ENCODE data around the gene RUSC1.

RUSC1 gene

DNA sequence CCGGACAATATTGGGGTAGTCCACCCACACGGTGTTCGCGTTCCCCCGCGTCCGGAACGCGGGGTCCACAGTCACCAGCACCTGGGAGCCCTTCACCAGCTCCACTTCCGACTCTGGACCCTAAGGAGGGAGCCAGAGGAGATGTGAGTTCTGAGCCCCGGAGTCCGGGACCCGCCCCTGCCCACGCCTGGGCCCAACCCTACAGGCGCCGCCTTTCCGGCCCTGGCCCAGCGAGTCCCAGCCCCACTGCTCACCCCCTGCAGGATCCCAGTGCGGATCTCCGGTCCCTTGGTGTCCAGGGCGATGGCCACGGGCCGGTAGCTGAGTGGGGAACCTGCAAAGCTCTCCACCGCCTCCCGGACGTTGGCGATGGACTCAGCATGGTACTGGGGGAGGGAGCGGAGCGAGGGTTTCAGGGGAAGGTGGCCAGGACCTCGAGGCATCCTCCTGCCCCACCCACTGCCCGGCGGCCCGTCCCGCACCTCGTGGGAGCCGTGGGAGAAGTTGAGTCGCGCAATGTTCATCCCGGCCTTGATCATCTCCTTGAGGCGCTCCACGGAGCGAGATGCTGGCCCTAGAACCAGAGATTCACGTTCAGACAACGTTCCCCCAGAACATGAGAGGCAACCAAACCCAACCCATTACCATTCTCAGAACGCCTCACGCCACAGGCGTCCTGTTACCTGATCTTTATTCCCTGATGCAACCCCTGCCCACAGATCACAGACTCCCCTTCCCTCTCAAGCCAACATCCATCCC is 25.3 kb upstream of the RUSC1 start:
- DNase-seq (ENCODE audit: low spot score) = no peak

GRCh38 chr1:155295942-155296267 is 24.8 kb upstream of the RUSC1 start:
- DNase-seq (ENCODE audit: low spot score) = no peak

GRCh38 chr1:155296661-155297060 is 24.0 kb upstream of the RUSC1 start:
- DNase-seq (ENCODE audit: low spot score) = no peak

- DNase-seq (ENCODE audit: low spot score) = no peak
These were observed 23.3 kb upstream of the RUSC1 start for GRCh38 chr1:155297384-155297783.

GRCh38 chr1:155300024-155300423 is 20.7 kb upstream of the RUSC1 start:
- no peak for DNase-seq (ENCODE audit: low spot score)

GRCh38 chr1:155300553-155301329 is 20.0 kb upstream of the RUSC1 start:
- no peak for DNase-seq (ENCODE audit: low spot score)

DNA sequence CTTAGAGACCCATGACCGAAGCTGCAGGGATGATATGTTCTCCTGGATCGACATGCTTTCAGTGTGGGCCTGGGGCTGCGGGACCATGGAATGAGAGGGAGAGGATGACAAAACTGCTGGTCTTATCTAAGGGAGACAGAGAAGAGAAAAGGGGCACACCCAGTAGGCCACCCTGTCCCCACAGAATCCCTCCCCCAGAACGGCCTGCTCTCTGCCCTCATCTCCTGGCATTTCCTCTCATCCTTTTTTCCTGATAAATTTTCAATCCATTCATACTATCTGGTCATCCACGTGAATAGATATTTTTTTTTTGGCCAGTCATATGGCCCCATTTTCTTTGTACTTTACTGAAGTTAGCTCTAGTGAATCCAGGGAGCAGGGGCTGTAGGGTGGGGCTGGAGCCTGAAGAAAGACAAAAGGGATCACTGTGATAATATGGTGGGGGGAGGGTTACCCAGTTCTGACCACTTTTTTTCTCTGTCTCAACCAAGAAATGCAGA is 19.3 kb upstream of the RUSC1 start, which contains the start of gene PKLR:
TSS of gene PKLR (minus strand) at position 97 of the 500 bp plus-strand sequence. CDS start at position 54, 43 bp downstream.
- no peak for DNase-seq (ENCODE audit: low spot score)

GRCh38 chr1:155304558-155305063 is 16.1 kb upstream of the RUSC1 start:
- no peak for DNase-seq (ENCODE audit: low spot score)

- no peak for DNase-seq (ENCODE audit: low spot score)
These were observed 14.8 kb upstream of the RUSC1 start for GRCh38 chr1:155305881-155306391.

- no peak for DNase-seq (ENCODE audit: low spot score)
These were observed 13.4 kb upstream of the RUSC1 start for GRCh38 chr1:155307247-155307740.

- DNase-seq (ENCODE audit: low spot score) = peak; percentile 97
These were observed 11.9 kb upstream of the RUSC1 start, which contains the start of gene FDPS for GRCh38 chr1:155308493-155309422. FDPS (plus strand) TSS chr1:155308866; CDS start chr1:155309790, 924 bp downstream.

DNA sequence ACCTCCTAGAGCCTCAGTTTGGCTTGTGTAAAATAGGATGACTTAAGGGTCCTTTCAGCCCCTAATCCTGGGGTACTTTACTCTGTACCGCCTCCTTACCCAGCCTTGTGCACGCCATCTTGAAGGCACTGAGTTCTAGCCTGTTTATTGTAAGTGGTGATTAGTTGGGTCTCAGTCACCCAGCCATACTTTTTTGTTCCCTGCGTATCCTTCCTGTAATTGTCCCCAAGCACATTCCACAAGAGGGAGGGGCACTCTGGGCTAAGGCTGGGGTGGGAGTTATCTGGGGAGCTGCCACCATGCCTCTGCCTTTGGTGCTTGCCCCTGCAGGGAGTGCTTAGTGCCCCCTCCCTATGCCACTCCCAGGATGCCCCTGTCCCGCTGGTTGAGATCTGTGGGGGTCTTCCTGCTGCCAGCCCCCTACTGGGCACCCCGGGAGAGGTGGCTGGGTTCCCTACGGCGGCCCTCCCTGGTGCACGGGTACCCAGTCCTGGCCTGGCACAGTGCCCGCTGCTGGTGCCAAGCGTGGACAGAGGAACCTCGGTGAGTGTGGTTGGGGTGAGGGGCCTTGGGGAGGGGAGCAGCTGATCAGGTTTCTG is 11.2 kb upstream of the RUSC1 start:
- no peak for DNase-seq (ENCODE audit: low spot score)

GRCh38 chr1:155313261-155313660 is 7.4 kb upstream of the RUSC1 start:
- no peak for DNase-seq (ENCODE audit: low spot score)

DNA sequence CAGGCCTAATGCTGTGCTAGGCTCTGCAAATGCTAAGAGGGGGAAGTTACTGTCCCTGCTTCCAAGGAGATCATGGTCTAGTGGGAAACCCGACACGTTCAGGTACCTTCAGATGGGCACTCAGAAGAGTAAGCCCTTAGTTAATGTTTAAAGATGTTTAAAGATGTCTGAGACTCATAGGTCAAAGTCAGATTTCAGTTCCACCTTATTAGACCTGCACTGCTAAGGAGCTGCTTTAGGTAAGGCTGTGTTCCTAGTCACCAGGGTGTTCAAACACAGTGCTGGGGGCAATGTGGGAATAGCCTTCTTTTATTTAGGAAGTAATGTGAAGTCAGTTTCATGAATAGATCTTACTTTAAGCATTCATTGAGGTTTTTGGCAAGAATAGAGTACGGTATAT is 3.8 kb upstream of the RUSC1 start:
- DNase-seq (ENCODE audit: low spot score) = no peak

DNA sequence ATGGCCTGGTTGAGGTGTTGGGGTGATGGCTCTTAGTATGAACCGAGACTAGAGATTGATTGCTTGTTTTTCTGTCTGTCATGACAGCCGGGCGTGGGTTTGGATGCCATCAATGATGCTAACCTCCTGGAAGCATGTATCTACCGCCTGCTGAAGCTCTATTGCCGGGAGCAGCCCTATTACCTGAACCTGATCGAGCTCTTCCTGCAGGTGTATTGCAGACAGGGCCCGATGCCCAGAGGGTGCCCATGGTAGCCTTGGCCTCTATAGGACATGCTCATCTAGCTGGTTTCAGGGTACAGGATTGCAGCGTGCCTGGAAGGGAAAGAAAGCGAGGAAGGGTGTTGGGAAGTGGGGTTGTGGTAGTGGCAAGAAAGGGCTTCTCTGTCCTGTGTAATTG is 2.6 kb upstream of the RUSC1 start:
- no peak for DNase-seq (ENCODE audit: low spot score)

DNA sequence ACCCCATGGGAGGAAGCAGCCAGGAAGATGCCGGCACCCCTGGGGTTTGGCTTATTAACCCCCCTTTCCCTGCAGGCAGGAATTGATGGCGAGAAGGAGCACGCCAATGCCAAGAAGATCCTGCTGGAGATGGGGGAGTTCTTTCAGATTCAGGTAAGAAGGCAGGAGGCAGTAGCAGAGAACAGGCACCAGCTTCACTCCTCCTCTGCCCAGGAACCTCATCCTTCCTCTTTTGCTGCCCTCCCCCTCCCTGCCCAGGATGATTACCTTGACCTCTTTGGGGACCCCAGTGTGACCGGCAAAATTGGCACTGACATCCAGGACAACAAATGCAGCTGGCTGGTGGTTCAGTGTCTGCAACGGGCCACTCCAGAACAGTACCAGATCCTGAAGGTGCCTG is 1.2 kb upstream of the RUSC1 start:
- no peak for DNase-seq (ENCODE audit: low spot score)

- DNase-seq (ENCODE audit: low spot score) = no peak
These were observed 442 bp upstream of the RUSC1 start for GRCh38 chr1:155320252-155320651.

DNA sequence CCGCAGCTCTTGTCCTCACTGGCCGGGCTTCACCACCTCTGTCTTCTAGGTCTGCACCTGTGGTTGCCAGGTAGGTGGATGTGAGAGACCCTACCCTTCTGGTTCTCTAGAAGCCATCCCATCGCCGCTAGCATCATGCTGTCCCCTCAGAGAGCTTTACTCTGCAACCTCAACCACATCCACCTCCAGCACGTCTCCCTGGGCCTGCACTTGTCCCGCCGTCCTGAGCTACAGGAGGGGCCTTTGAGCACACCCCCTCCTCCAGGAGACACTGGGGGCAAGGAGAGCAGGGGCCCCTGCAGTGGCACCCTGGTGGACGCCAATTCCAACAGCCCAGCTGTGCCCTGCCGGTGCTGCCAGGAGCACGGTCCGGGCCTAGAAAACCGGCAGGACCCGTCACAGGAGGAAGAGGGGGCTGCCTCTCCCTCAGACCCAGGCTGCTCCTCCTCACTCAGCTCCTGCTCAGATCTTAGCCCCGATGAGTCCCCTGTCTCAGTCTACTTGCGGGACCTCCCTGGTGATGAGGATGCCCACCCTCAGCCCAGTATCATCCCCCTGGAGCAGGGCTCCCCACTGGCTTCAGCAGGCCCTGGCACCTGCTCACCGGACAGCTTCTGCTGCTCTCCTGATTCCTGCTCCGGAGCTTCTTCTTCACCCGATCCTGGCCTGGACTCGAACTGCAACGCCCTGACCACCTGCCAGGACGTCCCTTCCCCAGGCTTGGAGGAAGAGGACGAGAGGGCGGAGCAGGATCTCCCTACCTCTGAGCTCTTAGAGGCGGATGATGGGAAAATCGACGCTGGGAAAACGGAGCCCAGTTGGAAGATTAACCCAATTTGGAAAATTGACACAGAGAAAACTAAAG is 1.2 kb downstream of the RUSC1 start:
- DNase-seq (ENCODE audit: low spot score) = no peak

DNA sequence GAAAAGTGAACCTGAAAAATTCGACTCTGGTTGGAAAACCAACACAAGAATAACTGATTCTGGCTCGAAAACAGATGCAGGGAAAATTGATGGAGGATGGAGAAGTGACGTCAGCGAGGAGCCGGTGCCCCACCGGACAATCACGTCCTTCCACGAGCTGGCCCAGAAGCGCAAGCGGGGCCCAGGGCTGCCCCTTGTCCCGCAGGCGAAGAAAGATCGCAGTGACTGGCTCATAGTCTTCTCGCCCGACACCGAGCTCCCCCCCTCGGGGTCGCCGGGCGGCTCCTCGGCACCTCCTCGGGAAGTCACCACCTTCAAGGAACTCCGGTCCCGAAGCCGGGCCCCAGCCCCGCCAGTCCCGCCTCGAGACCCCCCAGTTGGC is 1.9 kb downstream of the RUSC1 start:
- no peak for DNase-seq (ENCODE audit: low spot score)

All from HuH-7.5 (cell line).